ENCODE results near the gene MED28. TPM values are rescaled to one million over a fixed set of nuclear protein-coding genes. Genes with fewer than 3 reads are reported as not detected.

MED28 gene
- 7.5 and 12.0 TPM in 2 replicates for total RNA-seq

GRCh38 chr4:17614416-17615299, at the start of gene MED28:
MED28 (plus strand) TSS chr4:17614641; CDS start chr4:17614655, 14 bp downstream.

GRCh38 chr4:17576932-17577664, 37.3 kb upstream of the MED28 start, which contains the start of gene LAP3:
LAP3 (plus strand) TSS chr4:17577198; CDS start chr4:17577466, 268 bp downstream.

Other genes starting within 250 kb of the MED28 start
- gene QDPR, start 102.6 kb upstream of the MED28 start, total RNA-seq: 14.0 and 18.7 TPM in 2 replicates
- gene CLRN2, start 99.5 kb upstream of the MED28 start, total RNA-seq: not detected in 2 replicates
- 64.3 and 89.5 TPM in 2 replicates for gene LAP3, start 37.4 kb upstream of the MED28 start, total RNA-seq
- under 0.01 TPM in 1 of 2 replicates, not detected in the other for gene FAM184B, start 167.0 kb downstream of the MED28 start, total RNA-seq
- 24.2 and 26.0 TPM in 2 replicates for gene DCAF16, start 196.1 kb downstream of the MED28 start, total RNA-seq
- gene NCAPG, start 196.3 kb downstream of the MED28 start, total RNA-seq: 0.28 and 0.34 TPM in 2 replicates